Lung (tissue), 12 donors: ENCODE data around the gene RBM26. TPM values are rescaled to one million over a fixed set of nuclear protein-coding genes. Genes with fewer than 3 reads are reported as not detected.

Experiments
- ATAC-seq: fragments of 200-7000 bp; cut with Tn5 transposase; one replicate; pipeline ENCODE4 v1.9.1; 2020; ENCODE audit warnings: moderate number of reproducible peaks; ENCODE audit not compliant: insufficient read depth, low FRiP score
- DNase-seq, 3 donors: peaks; one replicate each; pipeline ENCODE4 v3.0.0-alpha.2; 2013 to 2017
- H3K27ac ChIP-seq, 2 donors: one replicate each; pipeline ENCODE4 v1.5.1; 2013; ENCODE audit warnings: mild to moderate bottlenecking in 2 of 2, moderate library complexity in 2 of 2, control low read depth in 1 of 2, inconsistent platforms in 1 of 2, low read depth in 1 of 2, low read length in 1 of 2
- H3K27me3 ChIP-seq, 3 donors: one replicate each; pipeline ENCODE4 v1.5.1; 2013; ENCODE audit warnings: low read length in 2 of 3; ENCODE audit not compliant: control insufficient read depth in 3 of 3, insufficient read depth in 3 of 3
- H3K36me3 ChIP-seq, 4 donors: one replicate each; pipeline ENCODE4 v1.5.1; 2013; ENCODE audit warnings: low read length in 4 of 4, mild to moderate bottlenecking in 1 of 4, moderate library complexity in 1 of 4; ENCODE audit not compliant: control insufficient read depth in 4 of 4, insufficient read depth in 4 of 4
- H3K4me1 ChIP-seq, 5 donors: one replicate each; pipeline ENCODE4 v1.5.1; 2013; ENCODE audit warnings: low read length in 5 of 5, mild to moderate bottlenecking in 2 of 5, moderate library complexity in 1 of 5; ENCODE audit not compliant: control insufficient read depth in 5 of 5, insufficient read depth in 5 of 5
- H3K4me3 ChIP-seq: one replicate; pipeline ENCODE4 v1.5.1; 2013; ENCODE audit warnings: mild to moderate bottlenecking, control low read depth, moderate library complexity
- H3K9ac ChIP-seq, 2 donors: one replicate each; pipeline ENCODE4 v1.5.1; 2013; ENCODE audit warnings: low read length in 2 of 2, control low read depth in 1 of 2; ENCODE audit not compliant: insufficient read depth in 1 of 2
- H3K9me3 ChIP-seq, 4 donors: one replicate each; pipeline ENCODE4 v1.5.1; 2013; ENCODE audit warnings: low read length in 3 of 4, mild to moderate bottlenecking in 1 of 4, moderate library complexity in 1 of 4; ENCODE audit not compliant: control insufficient read depth in 4 of 4, insufficient read depth in 3 of 4
- CTCF ChIP-seq: IDR thresholded peaks from 2 replicates; pipeline ENCODE4 v1.5.1; 2012; ENCODE audit warnings: mild to moderate bottlenecking; ENCODE audit errors: control extremely low read depth, extremely low read depth
- WGBS, 2 donors: extraction: QIAGEN DNeasy Blood & Tissue Kit; methylation state at CpG; one replicate each; pipeline ENCODE4 v1.1.7; 2013; 5-methylcytosine and 5-hydroxymethylcytosine counted together
- polyA plus RNA-seq, 2 donors: library from polyadenylated mRNA; stranded (reverse); fragments of 200-250 nt; gene quantifications; one replicate each; pipeline ENCODE4 v1.2.1, GENCODE V29; 2013
- total RNA-seq, 2 donors: library from RNA; depleted of rRNA in 1 of 2; stranded (reverse); fragments of >200 nt in 1 of 2; gene quantifications; one replicate each; pipeline ENCODE4 v1.2.1, GENCODE V29; 2014 to 2021
- donor health status: control.
- donor health status: control.
- donor health status: Bipolar disorder and iron deficiency.
- donor health status: healthy.
- donor health status: DM: yes; HTN: yes; CAD: no.

The RBM26 gene
- total and polyA plus RNA-seq, 4 donors = 12.9 to 91.8 (median 32.3) TPM

GRCh38 chr13:79407349-79407979 lies 1.4 kb upstream of the RBM26 start:
- H3K36me3 ChIP-seq = peaks cover 0 to 6% (median 0%) of the 10 kb centered on the region in 4 donors
- H3K27ac ChIP-seq = no peak overlapping the region
- no peaks in the 10 kb centered on the region for H3K9me3 ChIP-seq
- no peak for DNase-seq
- 72 to 85% methylated on average over 4 of the region's 4 CpGs for WGBS, 2 donors
- no peaks in the 10 kb centered on the region for H3K27me3 ChIP-seq
- TF ChIP-seq CTCF = no peak
- H3K9ac ChIP-seq = peak overlapping the region in 1 of 2 donors; percentile 97
- ATAC-seq = no peak
- H3K4me1 ChIP-seq = peaks cover 0 to 35% (median 11%) of the 10 kb centered on the region in 5 donors
- no peak overlapping the region for H3K4me3 ChIP-seq

- Histone ChIP-seq H3K9me3 (no peaks in the 10 kb centered on the region), H3K4me1 (peaks cover 0 to 36% (median 12%) of the 10 kb centered on the region in 5 donors), H3K27ac (peak overlapping the region; percentile 95 to 99), H3K4me3 (peak overlapping the region; percentile 95), H3K36me3 (peaks cover 0 to 6% (median 0%) of the 10 kb centered on the region in 4 donors), H3K9ac (peak overlapping the region; percentile 97), H3K27me3 (no peaks in the 10 kb centered on the region)
- ATAC-seq = peak; percentile 3
- no peak for TF ChIP-seq CTCF
- 4 to 6% methylated on average over 4 of the region's 4 CpGs for WGBS, 2 donors
- DNase-seq = no peak
Observed at GRCh38 chr13:79406597-79406908, 498 bp upstream of the RBM26 start.

GRCh38 chr13:79405501-79405830 lies 589 bp downstream of the RBM26 start:
- Histone ChIP-seq H3K4me3 (peak overlapping the region; percentile 95), H3K9ac (peak overlapping the region; percentile 97), H3K9me3 (no peaks in the 10 kb centered on the region), H3K4me1 (peaks cover 0 to 36% (median 12%) of the 10 kb centered on the region in 5 donors), H3K27ac (peak overlapping the region; percentile 95 to 99), H3K27me3 (no peaks in the 10 kb centered on the region), H3K36me3 (peaks cover 0 to 6% (median 0%) of the 10 kb centered on the region in 4 donors)
- DNase-seq (peak in 1 of 3 donors; percentile 59), ATAC-seq (no peak)
- 0 to 1% methylated on average over 19 of the region's 19 CpGs for WGBS, 2 donors
- TF ChIP-seq CTCF = no peak

GRCh38 chr13:79404985-79405384 lies 1.1 kb downstream of the RBM26 start:
- no peaks in the 10 kb centered on the region for H3K9me3 ChIP-seq
- no peak for ATAC-seq
- no peak overlapping the region for H3K27ac ChIP-seq

More at GRCh38 chr13:79404985-79405384, 1.1 kb downstream of the RBM26 start:
- peak overlapping the region; percentile 95 for H3K4me3 ChIP-seq
- DNase-seq = no peak
- peaks cover 0 to 6% (median 1%) of the 10 kb centered on the region in 4 donors for H3K36me3 ChIP-seq
- H3K27me3 ChIP-seq = no peaks in the 10 kb centered on the region
- H3K4me1 ChIP-seq = peaks cover 0 to 36% (median 12%) of the 10 kb centered on the region in 5 donors
- TF ChIP-seq CTCF = no peak
- peak overlapping the region; percentile 97 for H3K9ac ChIP-seq
- 1 to 2% methylated on average over 10 of the region's 10 CpGs for WGBS, 2 donors
